ENCODE results near the gene TSGA10.
A peak's percentile ranks its signal among the peaks of the same experiment; 100 is the strongest.
"Not testable (repeated sequence)": the region's sequence is repeated elsewhere in the genome, so short reads cannot be mapped to it uniquely, and the experiment has no call there.

The TSGA10 gene

DNA sequence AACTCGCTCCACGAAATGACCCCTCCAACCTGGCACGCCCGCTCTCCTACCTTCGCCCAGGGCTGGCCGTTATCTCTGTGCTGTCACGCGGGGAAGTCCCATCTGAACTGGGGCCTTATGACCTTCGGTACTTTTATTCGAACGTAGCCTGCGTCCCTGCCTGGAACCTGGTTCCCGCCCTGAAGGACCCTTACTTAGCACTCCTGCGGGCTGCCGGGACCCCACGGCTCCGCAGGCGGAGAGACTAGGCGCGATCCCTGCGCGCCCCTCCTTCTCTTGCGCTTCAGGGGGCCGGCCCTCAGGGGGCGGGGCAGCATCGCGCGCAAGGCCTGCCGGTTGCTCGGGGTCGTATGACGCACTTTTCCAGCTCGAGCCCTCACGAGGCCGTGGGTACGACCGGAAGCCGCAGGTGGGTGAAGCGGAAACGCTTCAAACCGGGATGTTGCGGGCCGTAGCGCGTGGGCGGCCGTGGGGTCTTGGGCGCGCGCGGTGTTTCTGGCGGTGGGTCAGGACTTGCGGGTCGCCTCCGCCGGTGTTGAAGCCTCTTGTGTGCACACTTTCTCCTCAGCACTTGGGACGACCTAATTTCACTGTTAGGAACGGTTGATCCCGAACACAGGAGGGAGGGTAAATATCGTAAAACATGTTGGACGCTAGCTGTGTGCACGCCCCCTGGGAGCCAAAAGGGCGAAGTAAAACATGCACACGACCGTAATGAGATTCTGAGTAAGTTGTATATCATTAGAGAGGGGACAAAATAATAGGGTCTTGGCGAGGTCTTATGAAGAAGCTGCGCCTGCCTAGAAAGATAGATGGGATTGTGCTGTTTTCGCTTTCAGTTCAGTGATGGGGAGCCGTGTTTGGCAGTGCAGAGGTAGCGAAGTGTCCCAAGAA lies at the start of gene TSGA10, which contains the start of gene LIPT1:
Gene TSGA10 (minus strand): TSS at position 300 of the 894 bp plus-strand sequence. CDS start 45,503 bp downstream, outside the sequence.
Gene LIPT1 (plus strand): TSS at position 325 of the 894 bp plus-strand sequence. CDS start 6,991 bp downstream, outside the sequence.
- in situ Hi-C loops (cut with MboI; ENCODE audit: low pct_unique_long_range_greater_than_20kb, low sequenced_read_pairs): no loop called here
- DNase-seq: peak; percentile 92

- in situ Hi-C loops (cut with MboI; ENCODE audit: low pct_unique_long_range_greater_than_20kb, low sequenced_read_pairs): no loop called here
- DNase-seq: no peak
These were observed 47.4 kb upstream of the TSGA10 start for GRCh38 chr2:99201959-99202678.

DNA sequence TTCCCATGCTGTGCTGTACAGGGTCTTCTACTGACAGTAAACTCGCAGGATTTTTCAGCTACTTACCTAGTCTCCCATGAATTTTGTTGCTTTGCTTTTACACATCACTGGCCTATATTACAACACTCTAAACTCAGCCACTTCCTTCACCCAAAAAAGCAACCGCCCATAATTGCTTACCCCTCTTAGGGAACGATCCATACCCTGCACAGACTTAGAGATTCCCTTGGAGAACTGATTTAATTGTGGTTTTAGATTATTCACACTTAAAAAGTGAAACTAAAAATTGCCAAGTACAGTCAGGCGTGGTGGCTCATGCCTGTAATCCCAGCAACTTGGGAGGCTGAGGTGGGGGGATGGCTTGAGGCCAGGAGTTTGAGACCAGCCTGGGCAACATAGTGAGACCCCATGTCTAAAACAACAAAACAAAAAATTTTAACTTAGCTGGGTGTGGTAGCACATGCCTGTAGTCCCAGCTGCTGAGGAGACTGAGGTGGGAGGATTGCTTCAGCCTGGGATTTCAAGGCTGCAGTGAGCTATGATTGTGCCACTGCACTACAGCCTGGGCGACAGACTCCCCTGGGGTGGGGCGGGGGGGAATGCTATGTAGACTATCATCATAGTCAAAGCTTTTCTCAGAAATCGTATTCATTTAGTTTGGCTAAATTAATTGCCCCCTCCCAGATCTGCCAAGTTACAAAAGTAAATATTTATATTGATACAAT lies 45.5 kb upstream of the TSGA10 start:
- in situ Hi-C loops (cut with MboI; ENCODE audit: low pct_unique_long_range_greater_than_20kb, low sequenced_read_pairs): no loop called here
- DNase-seq: no peak

GRCh38 chr2:99198103-99198841 lies 43.5 kb upstream of the TSGA10 start:
- in situ Hi-C loops (cut with MboI; ENCODE audit: low pct_unique_long_range_greater_than_20kb, low sequenced_read_pairs): no loop called here

DNA sequence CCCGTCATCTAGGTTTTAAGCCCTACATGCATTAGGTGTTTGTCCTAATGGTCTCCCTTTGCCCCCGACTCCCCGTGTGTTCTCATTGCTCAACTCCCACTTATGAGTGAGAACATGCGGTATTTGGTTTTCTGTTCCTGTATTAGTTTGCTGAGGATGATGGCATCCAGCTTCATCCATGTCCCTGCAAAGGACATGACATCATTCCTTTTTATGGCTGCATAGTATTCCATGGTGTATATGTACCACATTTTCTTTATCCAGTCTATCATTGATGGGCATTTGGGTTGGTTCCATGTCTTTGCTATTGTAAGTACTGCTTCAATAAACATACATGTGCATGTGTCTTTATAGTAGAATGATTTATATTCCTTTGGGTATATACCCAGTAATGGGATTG lies 37.6 kb upstream of the TSGA10 start:
- in situ Hi-C loops (cut with MboI; ENCODE audit: low pct_unique_long_range_greater_than_20kb, low sequenced_read_pairs); DNase-seq: not testable (repeated sequence)

More at GRCh38 chr2:99198103-99198841, 43.5 kb upstream of the TSGA10 start:
- DNase-seq: no peak

- in situ Hi-C loops (cut with MboI; ENCODE audit: low pct_unique_long_range_greater_than_20kb, low sequenced_read_pairs): no loop called here
- no peak for DNase-seq
These were observed 35.8 kb upstream of the TSGA10 start for GRCh38 chr2:99190548-99190947.

DNA sequence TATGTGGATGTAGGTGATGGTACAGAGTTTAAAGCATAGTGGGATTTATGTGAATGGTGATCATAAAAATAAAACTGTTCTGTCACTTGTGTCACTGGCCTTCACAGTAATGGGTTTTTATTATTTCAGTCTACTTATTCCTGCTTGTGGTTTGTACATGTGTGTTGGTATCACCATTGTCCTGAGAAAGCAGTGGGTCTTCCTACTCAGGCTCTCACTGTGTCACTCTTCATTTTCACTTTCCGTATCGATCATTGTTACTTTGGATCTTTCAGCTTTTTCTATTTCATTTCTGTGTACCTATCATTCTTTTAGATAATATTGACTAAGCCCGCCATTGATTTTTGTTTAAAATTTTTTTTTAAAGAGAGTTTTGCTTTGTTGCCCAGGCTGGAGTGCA lies 33.6 kb upstream of the TSGA10 start:
- in situ Hi-C loops (cut with MboI; ENCODE audit: low pct_unique_long_range_greater_than_20kb, low sequenced_read_pairs): no loop called here
- no peak for DNase-seq

GRCh38 chr2:99187011-99187410 lies 32.3 kb upstream of the TSGA10 start:
- in situ Hi-C loops (cut with MboI; ENCODE audit: low pct_unique_long_range_greater_than_20kb, low sequenced_read_pairs): no loop called here
- DNase-seq: no peak

- DNase-seq: no peak
- in situ Hi-C loops (cut with MboI; ENCODE audit: low pct_unique_long_range_greater_than_20kb, low sequenced_read_pairs): no loop called here
These were observed 30.1 kb upstream of the TSGA10 start for GRCh38 chr2:99184811-99185210.

- DNase-seq: no peak
- in situ Hi-C loops (cut with MboI; ENCODE audit: low pct_unique_long_range_greater_than_20kb, low sequenced_read_pairs): no loop called here
These were observed 28.3 kb upstream of the TSGA10 start for GRCh38 chr2:99183025-99183424.

DNA sequence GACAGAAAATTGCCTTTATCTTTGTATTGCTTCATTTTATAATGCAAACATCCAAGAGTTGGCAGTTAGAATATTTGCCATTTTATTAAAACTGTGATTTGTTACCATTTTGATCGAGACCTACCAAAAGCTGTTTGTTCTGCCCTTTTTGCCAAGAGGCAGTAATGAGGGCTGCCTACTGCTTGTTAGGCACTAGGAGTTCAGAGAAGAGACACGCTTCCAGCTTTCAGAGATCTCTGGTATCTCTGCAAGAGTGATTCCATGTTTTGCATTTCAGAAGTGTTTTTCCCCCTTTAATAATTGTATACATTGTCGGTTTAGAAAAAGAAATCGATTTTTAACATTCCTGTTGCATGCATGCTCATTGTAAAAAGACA lies 26.9 kb upstream of the TSGA10 start:
- in situ Hi-C loops (cut with MboI; ENCODE audit: low pct_unique_long_range_greater_than_20kb, low sequenced_read_pairs): no loop called here
- DNase-seq: no peak

- DNase-seq: peak; percentile 96
- in situ Hi-C loops (cut with MboI; ENCODE audit: low pct_unique_long_range_greater_than_20kb, low sequenced_read_pairs): no loop called here
These were observed 26.2 kb upstream of the TSGA10 start, which contains the start of the genes MITD1 and MRPL30 for GRCh38 chr2:99180755-99181623. Gene MITD1 (minus strand): TSS chr2:99181058. CDS start chr2:99180981, 77 bp downstream. Gene MRPL30 (plus strand): TSS chr2:99181184. CDS start chr2:99186204, 5,020 bp downstream.

- no peak for DNase-seq
- in situ Hi-C loops (cut with MboI; ENCODE audit: low pct_unique_long_range_greater_than_20kb, low sequenced_read_pairs): no loop called here
These were observed 16.8 kb upstream of the TSGA10 start for GRCh38 chr2:99171377-99172140.

DNA sequence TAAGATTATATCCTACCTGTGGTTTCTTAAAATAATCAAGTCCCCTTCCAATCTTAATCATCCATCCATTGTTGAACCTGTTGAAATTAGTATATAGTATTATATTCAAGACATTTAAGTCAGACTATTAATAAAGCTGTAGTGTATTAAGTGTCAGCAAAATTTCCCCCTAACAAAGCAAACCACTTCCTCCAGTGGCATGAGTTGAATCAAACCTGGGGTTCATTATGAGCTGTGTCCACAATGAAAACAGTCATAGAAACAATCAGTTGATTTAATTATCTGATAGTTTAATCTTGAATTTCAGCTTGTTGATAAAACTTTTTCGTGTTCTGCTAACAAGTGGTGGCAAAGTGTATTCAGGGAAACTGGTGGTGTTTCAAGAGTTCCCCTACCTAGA lies 14.8 kb upstream of the TSGA10 start:
- DNase-seq: no peak
- in situ Hi-C loops (cut with MboI; ENCODE audit: low pct_unique_long_range_greater_than_20kb, low sequenced_read_pairs): no loop called here

GRCh38 chr2:99166218-99166617 lies 11.5 kb upstream of the TSGA10 start:
- in situ Hi-C loops (cut with MboI; ENCODE audit: low pct_unique_long_range_greater_than_20kb, low sequenced_read_pairs): no loop called here
- DNase-seq: no peak

DNA sequence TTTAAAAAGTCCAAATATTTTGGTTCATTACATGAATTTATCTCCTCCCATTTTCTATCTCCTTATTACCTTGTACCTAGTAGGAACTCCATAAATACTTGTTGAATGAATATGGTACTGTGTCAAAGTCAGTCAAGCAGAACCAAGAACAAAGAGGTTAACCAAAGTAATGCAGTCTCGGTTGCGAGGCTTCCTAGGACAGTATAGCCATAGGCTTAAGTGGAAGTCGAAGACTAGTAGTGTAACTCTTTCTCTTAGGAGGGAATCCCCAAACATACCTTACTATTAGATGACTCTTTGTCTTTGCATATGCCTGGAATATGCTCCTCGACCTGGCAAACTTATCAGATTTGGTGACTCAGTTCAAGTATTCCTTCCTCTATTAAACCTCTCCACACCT lies 4.9 kb upstream of the TSGA10 start:
- in situ Hi-C loops (cut with MboI; ENCODE audit: low pct_unique_long_range_greater_than_20kb, low sequenced_read_pairs): no loop called here
- no peak for DNase-seq

- no peak for DNase-seq
- in situ Hi-C loops (cut with MboI; ENCODE audit: low pct_unique_long_range_greater_than_20kb, low sequenced_read_pairs): no loop called here
These were observed 3.9 kb upstream of the TSGA10 start for GRCh38 chr2:99158599-99158998.

Data from KBM-7 (cell line).